HUDEP-2 (cell line): ENCODE measurements around the gene TNNI2.
"Not testable (repeated sequence)": the region's sequence is repeated elsewhere in the genome, so short reads cannot be mapped to it uniquely, and the experiment has no call there.

Source experiments
- DNase-seq, 76 experiments: peaks; one replicate each; lab custom pipeline; 2025; ENCODE audit not compliant: unreplicated experiment in 76 of 76; lab: John Stamatoyannopoulos, UW

TNNI2 gene

DNA sequence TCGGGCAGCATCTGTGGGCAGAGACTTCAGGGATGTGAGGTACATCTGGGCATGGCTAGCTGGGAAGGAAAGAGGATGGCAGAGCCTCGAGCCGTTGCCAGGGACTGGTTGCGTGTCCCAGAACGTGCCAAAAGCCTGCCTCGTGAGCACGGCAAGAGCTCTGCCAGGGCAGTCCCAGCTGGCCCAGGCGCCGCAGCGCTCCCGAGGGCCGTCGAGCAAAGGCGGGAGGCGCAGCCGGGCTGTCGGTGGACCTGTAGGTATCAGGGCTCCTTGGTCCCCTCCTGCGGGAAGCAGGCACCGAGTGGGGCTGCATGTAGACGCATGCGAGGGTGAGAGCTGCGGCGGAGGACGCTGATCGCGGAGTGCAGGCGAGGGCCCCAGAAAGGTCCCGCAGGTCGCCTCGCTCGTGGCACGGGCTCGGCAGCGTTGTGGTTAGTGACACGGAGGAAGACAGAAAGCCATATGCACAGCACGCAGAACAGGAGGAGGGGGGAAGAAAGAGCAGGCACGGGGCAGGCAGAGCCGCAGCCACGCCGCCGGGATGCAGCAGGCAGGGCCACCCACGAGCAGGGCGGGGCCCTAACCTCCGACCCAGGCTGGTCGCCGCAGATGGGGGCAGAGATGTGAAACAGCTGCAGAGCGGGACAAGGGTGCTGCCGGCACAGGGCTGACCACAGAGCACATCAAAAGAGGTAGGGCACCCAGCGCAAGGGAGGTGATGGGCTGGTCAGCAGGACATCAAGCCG is 32.1 kb downstream of the TNNI2 start:
- no peak for DNase-seq

DNA sequence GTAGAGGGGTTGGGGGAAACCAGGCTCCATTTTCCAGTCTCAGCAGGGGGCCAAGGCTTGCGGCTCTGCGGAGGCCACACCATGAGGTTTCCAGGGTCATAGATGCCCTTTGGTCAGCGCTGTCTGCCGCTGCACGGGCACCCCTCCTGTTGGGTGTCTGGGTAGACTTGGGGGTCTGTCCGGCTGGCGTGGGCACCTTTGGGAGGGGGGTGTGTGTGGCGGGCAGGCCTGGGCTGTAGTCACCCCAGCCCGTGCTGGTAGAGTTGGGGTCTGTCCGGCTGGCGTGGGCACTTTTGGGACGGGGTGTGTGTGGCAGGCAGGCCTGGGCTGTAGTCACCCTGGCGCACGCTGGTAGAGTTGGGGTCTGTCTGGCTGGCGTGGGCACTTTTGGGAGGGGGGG is 32.8 kb downstream of the TNNI2 start:
- DNase-seq, result no peak

DNA sequence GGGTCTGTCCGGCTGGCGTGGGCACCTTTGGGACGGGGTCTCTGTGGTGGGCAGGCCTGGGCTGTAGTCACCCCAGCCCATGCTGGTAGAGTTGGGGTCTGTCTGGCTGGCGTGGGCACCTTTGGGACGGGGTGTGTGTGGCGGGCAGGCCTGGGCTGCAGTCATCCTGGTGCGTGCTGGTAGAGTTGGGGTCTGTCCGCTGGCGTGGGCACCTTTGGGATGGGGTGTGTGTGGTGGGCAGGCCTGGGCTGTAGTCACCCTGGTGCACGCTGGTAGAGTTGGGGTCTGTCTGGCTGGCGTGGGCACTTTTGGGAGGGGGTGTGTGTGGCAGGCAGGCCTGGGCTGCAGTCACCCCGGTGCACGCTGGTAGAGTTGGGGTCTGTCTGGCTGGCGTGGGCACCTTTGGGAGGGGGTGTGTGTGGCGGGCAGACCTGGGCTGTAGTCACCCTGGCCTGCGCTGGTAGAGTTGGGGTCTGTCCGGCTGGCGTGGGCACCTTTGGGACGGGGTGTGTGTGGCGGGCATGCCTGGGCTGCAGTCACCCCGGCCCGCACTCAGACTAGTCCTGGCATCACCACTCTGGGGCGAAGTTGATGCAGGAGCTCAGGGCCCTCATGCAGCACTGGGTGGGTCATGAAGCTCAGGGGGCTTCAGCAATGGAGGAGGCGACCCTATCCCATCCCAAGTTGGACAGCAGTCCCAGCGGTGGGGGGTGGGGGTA is 33.6 kb downstream of the TNNI2 start:
- no peak for DNase-seq

DNA sequence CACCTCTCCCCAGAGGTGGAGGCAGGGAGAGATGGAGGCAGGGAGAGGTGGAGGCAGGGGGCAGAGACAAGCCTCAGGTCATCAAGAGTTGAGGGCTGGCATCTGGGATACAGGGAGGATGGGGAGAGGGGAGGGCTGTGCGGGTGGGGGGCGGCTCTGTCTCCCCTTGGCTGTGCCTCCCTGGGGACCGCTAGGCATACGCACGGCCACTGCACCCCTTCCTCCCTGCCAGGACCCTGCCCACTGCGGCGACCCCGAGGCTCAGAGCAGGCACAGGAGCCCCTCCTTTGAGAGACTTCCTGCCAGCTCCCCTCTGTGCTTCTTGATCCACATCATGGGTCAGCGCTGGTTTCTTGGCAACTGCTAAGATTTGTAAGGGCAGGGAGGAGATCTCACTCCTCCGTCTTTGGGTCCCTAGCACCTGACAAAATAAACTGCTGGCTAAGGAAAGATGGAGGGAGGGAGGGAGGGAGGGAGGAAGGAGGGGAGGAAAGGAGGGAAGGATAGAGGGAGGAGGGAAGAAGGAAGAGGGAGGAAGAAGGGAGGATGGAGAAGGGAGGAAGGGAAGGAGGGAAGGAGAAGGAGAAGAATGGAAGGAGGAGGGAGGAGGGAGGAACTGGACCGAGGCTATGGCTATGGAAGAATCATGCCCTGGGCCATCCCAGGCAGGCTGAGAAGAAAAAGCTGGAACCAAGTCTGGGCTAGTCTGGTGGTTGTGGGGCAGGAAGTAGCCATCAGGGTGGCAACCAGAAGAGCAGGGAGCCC is 34.4 kb downstream of the TNNI2 start:
- no peak for DNase-seq

DNA sequence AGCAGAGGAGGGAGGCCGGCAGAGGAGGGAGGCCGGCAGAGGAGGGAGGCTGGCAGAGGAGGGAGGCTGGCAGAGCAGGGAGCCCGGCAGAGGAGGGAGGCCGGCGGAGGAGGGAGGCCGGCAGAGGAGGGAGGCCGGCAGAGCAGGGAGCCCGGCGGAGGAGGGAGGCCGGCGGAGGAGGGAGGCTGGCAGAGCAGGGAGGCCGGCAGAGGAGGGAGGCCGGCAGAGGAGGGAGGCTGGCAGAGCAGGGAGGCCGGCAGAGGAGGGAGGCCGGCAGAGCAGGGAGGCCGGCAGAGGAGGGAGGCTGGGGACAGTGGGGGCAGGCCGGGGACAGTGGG is 35.0 kb downstream of the TNNI2 start:
- DNase-seq, result not testable (repeated sequence)

DNA sequence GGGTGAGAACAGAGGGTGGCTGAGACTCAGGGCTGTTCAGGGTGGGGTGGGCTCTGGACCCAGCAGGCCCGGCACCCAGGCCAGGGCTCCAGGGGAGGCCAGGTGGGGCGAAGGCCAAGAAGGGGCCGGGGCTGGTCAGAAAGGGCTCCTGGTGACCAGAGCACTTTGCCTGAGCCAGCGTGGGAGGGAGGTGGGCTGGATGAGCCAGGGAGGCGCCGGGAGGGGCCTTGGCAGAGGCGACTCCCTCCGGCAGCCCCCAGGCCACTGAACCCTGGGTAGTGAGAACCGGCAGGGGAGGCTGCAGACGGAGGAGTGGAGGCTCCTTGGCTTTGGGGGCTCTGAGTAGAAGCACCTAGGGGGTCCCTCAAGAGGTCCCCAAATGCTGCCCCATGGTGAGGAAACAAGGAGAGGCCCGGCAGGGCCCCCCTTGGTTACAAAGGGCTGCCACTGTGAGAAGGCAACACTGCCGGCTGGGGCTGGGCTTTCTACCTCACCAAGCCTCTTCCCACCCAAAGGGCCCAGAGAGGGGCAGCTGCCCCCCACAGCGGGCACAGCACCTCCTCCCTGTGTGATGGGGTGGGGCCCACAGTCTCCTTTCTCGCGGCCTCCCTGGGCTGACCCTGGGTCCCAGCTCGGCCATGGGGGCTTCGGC is 35.8 kb downstream of the TNNI2 start:
- DNase-seq, result not testable (repeated sequence)

DNA sequence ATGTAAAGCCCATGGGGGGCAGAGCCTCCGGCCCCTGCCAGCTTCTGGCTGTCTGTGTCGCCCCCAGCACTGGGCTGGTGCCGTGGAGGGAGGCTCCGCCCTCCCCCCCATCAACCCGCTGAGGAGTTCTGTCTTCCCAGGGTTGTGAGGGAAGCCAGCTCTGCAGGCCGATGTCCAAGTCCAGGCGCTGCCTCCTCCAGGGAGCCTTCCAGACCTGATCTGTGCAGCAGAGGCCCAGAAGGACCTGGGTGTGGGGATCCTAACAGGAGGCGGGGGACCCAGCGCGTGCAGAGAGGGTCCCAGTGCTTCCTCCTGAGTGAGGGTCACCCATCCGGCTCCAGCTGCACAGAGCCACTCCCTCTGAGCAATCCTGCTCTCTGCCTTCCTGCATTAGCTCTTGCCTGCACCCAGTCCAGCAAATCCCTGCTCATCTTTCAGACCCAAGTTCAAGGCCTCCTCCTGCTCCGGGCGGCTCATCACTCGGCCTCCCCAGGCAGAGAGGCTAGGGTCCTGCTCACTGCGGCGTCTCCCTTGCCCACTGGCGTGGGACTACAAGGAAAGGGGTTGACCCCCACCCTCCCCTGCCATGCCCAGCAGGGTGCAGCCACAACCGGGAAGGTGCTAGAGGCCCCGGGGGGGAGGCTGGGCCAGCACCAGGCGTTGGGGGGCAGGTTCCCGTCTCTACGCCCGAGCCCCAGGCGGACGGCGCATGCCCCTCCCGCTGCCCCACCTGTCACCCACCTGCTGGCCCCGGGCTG is 36.5 kb downstream of the TNNI2 start:
- no peak for DNase-seq

DNA sequence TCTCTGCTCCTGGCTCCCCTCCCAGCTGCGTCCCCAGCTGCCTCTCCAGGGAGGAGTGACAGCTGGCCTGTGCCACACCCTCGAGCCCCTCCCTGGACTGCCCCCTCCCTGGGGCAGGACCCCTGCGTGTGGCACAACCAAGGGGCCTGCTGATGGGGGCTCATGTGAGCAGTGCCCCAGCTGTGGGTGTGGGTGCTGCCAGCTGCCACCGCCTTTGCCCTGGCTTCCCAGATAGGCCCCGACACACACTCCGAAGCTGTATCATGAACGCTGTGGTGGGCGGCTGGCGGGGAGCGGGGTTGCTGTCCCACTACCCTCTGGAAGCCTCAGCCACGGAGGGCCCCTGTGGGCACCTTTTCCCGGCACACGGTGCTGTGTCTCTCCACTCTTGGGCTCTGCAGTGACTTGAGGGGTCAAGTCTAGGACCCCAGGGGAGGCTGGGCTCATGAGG is 37.1 kb downstream of the TNNI2 start:
- DNase-seq, result not testable (repeated sequence)

DNA sequence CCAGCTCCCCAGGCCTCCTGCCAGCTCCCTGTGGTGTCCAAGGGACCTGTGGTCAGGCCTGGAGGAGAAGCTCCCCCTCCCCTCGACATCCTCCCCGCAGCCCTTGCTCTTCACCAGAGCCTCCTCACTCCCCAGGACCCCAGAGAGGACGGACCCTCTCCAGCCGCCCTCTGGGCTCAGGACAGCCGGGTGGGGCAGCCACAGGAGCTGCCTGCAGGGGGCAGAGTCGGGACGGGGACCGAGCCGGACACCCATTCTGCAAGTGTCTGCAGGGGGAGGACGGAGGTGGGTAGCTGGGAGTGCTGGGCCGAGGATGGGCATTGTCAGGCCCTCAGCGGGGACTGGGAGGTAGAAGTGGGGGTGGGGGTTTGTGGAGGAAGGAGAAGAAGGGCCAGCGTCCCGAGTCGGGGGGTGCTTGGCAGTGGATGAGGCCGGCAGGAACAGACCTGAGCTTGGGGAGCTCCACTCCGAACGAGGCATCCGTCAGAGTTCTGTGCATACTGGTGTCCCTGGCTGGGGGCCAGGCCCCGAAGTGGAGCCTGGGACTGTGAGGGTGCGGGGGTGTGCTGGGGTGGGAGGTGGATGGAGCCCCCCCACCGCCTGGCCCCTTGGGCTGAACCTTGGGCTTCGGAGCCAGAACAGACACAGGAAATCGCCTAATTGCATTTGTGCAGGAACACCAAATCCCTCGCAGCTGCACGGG is 37.7 kb downstream of the TNNI2 start:
- DNase-seq, result peak in 22 of 76 experiments; percentile 2 to 52 (median 17)

DNA sequence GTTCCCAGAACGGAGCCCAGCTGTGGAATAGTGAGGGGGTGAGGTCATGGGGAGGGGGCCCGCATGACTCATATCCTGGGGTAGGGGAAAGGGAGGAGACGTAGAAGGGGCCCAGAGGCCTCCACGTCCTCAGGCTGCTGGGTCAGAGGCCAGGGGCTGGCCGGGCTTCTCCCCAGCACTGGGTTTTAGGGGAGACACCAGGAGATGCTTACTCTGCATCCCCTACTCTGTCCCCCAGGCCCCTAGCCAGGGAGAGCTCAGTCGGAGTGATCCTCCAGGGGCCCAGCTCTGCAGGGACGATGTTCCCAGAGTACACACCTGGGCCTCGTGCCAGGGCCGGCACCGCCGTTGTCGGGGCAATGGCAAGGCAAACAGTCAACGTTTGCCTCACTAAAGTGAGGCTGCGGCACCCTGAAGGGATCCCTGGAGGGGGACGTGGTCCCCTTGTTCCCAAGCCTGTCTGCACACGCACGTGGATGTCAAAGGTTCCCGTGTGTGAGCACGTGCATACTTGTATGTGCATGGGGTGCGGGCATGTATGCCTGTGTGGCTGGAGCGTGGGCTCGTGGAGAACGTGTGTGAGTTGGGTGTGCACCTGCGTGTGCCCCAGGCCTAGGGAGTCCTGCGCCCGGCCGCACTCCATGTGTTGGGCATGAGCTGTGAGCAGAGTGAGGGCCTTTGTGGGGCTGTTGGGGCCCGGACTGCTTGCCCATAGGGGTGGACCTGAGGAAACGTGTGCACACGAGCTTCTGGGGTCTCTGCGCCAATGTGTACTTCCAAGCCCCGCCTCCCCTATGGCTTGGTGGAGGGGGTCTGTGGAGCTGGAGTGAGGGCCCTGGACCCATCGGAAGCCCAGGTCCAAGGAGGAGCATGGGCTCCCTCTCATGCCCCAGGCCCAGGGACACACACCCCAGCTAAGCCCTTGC is 38.7 kb downstream of the TNNI2 start:
- no peak for DNase-seq

DNA sequence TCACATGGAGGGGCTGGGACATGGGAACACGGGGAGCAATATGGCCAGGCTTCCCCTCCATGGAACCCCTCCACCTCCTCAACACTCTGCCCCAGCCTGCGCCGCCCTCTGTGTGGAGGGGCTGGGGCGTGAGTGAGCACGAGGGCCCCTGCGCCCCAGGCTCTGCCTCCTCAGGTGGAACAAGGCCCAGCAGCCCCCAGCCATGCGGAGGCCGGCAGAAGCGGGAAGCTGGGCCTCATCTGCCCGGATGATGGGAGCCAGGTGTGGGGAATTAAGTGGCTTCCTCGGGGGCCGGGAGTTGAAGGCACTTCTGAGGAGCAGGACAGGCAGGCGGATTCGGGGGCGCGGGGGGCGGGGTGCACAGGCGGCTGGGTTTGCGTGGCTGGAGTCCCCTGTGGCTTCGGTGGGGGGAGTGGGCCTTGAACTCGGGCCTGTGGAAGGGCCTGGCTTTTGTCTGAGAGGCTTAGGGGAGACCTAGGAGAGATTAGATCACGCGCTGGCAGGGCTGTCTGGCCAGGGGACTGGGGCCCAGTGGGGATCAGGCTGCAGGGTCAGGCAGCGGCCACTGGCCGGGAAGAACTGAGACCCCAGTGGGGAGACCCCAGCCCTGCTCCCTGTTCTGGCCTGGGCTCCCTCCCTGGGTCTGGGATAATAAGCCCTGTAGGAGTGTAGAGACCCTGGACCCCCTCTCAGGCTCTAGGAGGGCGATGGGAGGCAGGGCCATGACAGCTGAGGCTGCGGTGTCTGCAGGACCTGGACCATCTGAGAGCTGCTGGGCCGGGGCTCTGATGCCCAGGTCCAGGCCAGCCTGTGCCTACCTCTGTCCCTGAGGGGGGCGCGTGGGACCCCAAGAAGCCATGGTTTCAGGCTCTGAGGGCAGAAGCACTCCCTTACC is 39.6 kb downstream of the TNNI2 start:
- DNase-seq, result no peak

DNA sequence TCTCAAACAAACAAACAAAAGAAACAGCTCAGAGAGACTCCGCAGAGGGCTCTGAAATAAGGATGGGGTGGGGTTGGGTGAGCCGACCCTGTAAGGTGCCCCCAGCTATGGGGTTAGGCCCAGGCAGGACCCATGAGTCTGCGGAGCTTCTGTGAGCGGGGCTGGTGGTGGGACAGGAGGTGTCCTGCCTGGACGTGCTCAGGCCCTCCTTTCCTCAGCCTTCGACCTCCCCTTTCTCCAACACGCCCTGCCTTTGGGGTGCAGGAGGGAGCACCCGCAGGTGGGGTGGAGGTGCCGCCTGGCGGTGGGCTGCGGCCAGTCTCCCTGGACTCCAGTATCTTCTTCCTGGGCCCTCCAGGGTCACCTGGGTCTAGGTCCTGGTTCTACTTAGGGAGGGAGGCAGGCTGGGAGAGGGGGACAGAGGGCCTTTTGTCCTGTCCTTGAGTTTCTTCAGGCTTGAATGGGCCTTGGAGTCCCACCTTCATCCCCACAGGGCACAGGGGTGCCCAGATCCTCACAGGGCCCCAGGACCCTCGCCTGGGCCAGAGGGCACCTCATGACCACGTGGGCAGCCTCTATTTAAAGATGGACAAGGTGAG is 40.7 kb downstream of the TNNI2 start:
- no peak for DNase-seq

DNA sequence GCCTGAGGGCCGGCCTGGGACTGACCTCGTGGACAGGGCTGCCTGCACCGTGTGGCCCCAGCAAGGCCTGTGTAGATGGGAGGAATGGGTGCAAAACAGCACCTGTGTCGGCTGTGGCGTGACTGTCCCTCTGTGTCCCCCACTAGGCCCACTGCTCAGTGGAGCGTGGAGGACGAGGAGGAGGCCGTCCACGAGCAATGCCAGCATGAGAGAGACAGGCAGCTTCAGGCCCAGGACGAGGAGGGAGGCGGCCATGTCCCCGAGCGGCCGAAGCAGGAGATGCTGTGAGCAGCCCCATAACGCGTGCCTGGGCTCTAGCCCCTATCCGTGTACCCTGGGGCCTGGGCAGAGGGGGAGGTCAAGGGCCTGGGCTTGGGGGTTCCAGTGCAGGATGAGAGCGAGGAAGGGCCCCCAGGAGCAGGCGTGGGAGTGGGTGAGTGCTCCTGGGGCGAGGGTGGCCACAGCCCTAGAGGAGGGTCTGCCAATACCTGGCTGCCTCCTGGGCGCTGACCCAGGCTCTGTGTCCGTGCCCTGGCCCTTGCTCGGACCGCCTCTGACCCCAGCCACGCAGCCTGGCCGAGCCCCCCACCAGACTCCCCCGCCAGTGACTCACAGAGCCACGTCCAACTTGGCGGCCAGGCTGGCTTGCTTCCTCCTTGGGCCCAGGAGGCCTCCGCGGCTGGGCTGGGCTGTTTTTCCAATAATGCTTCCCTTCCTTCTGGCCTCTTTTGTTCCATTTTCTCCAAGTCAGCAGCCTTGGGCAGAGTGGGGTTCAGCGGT is 41.4 kb downstream of the TNNI2 start:
- no peak for DNase-seq

DNA sequence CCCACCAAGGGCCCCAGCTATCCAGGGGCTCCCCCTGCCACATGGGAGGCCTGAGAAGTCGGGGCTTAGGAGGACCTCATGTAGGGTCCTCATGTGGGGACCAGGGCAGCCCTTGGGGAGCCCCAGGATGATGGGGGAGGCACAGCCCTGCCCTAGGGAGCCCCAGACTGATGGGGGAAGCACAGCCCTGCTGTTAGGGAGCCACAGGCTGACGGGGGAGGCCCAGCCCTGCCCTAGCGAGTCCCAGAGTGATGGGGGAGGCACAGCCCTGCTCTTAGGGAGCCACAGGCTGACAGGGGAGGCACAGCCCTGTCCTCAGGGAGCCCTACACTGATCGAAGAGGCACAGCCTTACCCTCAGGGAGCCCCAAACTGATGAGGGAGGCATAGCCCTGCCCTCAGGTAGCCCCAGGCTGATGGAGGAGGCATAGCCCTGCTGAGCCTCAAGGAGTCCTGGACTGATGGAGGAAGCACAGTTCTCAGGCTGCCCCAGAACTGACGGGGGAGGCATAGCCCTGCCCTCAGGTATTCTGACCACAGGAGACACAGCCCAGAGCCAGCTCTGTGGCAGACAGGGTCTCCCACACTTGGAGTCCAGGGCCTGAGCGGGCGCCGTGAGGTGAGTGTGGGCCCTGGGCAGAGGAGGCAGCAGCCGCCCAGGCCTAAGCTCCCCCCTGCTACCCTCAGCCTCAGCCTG is 42.1 kb downstream of the TNNI2 start:
- DNase-seq, result no peak

DNA sequence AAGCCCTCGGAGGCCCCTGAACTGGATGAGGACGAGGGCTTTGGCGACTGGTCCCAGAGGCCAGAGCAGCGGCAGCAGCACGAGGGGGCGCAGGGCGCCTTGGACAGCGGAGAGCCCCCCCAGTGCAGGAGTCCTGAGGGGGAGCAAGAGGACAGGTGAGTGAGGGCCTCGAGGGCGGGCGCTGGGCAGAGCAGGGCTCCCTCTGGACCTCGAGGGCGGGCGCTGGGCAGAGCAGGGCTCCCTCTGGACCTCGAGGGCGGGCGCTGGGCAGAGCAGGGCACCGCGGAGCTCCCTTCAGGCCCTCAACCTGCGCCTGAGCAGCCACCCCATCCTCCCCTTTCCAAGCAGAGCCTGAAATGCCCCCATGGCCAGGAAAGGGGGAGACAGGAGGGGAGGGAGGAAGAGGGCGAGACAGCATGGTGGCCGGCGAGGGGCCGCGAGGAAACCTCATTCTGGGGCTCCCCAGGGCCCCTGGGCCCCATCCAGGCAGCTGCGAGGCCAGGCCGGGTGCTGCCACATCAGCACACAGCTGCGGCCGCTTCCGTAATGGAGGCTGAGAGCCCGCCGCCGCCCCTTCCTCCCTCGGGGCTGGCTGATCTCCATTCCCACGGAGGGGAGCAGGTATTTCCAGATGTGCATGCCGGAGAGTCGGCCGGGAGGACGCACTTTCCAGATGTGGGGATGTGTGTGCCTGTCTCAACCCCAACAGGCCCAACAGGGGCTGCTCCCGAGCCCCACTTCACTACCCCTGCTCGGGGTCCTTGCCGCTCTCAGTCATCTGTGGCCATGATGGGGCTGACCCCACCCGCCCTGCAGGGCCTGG is 42.9 kb downstream of the TNNI2 start:
- DNase-seq, result no peak
